Muscle layer of duodenum (tissue), 2 donors: ENCODE data around the gene TMEM150B.

ENCODE experiments used
- H3K27ac ChIP-seq: one replicate; pipeline ENCODE4 v1.7.0; 2013; ENCODE audit warnings: mild to moderate bottlenecking, low read length
- H3K27me3 ChIP-seq: one replicate; pipeline ENCODE4 v1.7.0; 2013; ENCODE audit warnings: low read depth, mild to moderate bottlenecking, control low read depth, low read length
- H3K36me3 ChIP-seq, 2 donors: one replicate each; pipeline ENCODE4 v1.7.0; 2013; ENCODE audit warnings: low read length in 2 of 2, control low read depth in 1 of 2, mild to moderate bottlenecking in 1 of 2; ENCODE audit not compliant: insufficient read depth in 2 of 2, control insufficient read depth in 1 of 2
- H3K4me1 ChIP-seq, 2 donors: one replicate each; pipeline ENCODE4 v1.7.0; 2013; ENCODE audit warnings: low read length in 2 of 2, mild to moderate bottlenecking in 2 of 2, control low read depth in 1 of 2, moderate library complexity in 1 of 2; ENCODE audit not compliant: insufficient read depth in 2 of 2, control insufficient read depth in 1 of 2
- H3K4me3 ChIP-seq, 2 donors: one replicate each; pipeline ENCODE4 v1.7.0; 2013; ENCODE audit warnings: low read length in 2 of 2, low read depth in 1 of 2, mild to moderate bottlenecking in 1 of 2
- H3K9me3 ChIP-seq, 2 donors: one replicate each; pipeline ENCODE4 v1.7.0; 2013; ENCODE audit warnings: low read length in 2 of 2, control low read depth in 1 of 2, mild to moderate bottlenecking in 1 of 2; ENCODE audit not compliant: control insufficient read depth in 1 of 2
- donor health status: healthy.

TMEM150B gene

DNA sequence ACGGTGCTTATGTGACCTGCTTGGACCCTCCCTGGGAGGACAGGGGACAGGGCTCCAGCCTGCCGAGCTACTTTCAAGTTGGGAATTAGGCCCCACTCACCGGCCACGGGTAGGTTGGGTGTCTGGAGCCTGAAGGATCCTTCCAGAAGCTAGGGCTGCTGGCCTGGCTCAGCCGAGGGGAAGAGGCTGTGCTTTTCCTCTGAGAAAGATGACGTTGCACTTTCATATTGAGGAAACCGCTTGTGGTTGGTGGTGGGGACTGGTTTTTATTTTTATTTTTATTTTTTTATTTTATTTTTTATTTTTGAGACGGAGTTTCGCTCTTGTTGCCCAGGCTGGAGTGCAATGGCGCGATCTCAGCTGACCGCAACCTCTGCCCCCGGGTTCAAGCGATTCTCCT, at the start of gene TMEM150B:
Gene TMEM150B, minus strand, starts transcription at position 170 of the 400 bp plus-strand sequence. CDS start 4,305 bp downstream, outside the sequence.
- no peaks in the 10 kb centered on the region for H3K27me3 ChIP-seq
- H3K36me3 ChIP-seq, result no peaks in the 10 kb centered on the region
- H3K4me1 ChIP-seq, result no peaks in the 10 kb centered on the region
- peak within 1 kb of the TSS in 1 of 2 donors; percentile 37 for H3K4me3 ChIP-seq
- peak within 1 kb of the TSS; percentile 58 for H3K27ac ChIP-seq
- H3K9me3 ChIP-seq, result no peaks in the 10 kb centered on the region

DNA sequence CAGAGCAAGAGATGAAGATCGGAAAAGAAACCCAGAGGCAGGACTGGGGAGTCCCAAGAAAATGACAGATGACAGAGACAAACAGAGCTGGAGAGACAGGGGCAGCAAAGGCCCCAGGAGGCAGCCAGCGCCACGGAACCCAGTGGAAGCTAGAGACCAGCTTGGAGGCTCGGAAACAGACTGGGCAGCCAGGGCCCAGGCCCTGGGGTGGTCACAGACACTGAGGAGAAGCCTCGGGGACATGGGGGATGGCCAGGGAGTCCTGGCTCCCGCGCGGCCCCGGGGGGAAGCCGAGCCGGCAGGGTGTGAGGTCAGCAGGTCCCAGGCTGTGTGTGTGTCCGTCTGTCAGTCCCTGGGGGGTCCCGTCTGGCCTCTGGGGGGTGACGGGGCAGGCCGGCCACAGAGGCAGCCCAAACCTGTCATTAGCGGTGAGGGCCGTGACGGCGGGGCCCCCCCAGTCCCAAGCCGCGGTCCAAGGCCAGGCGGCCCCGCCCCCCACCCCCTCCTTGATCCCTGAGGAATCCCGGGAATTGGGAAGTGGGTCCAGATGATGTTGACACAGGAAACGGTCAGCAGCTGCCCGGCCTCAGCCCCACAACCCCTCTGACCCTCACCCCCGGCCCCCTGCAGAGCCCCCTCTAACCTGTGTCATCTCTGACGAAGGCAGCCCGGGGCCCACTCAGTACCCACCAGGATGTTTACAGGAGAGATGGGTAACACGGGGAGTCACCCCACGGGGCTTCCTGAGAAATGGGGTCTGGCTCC, 49.0 kb upstream of the TMEM150B start:
- Histone ChIP-seq H3K36me3 (no peaks in the 10 kb centered on the region), H3K9me3 (no peaks in the 10 kb centered on the region), H3K27me3 (peaks cover 42% of the 10 kb centered on the region), H3K4me3 (no peak overlapping the region), H3K27ac (no peak overlapping the region), H3K4me1 (peaks cover 0 to 13% of the 10 kb centered on the region in 2 donors)

DNA sequence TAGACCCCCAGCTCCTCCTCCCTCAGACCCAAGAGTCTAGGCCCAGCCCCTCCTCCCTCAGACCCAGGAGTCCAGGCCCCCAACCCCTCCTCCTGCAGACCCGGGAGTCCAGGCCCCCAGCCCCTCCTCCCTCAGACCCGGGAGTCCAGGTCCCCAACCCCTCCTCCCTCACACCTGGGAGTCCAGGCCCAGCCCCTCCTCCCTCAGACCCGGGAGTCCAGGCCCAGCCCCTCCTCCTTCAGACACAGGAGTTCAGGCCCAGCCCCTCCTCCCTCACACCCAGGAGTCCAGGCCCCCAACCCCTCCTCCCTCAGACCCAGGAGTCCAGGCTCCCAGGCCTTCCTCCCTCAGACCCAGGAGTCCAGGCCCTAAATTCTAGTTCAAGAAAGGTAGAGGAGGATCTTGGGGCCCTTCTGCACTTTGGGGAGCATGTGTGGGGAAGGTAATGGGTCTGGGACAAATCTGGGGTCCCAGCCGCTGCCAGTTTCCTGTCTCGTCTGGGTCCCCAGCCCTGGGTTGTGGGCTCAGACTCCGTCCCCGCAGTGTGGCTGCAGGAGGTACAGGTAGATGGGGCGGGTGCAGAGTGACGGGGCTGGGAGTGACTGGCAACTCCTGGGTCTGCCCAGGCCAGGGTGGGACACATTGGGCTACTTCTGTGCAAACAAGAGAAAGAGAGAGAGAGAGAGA, 48.3 kb upstream of the TMEM150B start:
- Histone ChIP-seq H3K4me3 (no peak overlapping the region), H3K36me3 (no peaks in the 10 kb centered on the region), H3K9me3 (no peaks in the 10 kb centered on the region), H3K4me1 (peaks cover 0 to 20% of the 10 kb centered on the region in 2 donors), H3K27ac (no peak overlapping the region), H3K27me3 (peaks cover 49% of the 10 kb centered on the region)

DNA sequence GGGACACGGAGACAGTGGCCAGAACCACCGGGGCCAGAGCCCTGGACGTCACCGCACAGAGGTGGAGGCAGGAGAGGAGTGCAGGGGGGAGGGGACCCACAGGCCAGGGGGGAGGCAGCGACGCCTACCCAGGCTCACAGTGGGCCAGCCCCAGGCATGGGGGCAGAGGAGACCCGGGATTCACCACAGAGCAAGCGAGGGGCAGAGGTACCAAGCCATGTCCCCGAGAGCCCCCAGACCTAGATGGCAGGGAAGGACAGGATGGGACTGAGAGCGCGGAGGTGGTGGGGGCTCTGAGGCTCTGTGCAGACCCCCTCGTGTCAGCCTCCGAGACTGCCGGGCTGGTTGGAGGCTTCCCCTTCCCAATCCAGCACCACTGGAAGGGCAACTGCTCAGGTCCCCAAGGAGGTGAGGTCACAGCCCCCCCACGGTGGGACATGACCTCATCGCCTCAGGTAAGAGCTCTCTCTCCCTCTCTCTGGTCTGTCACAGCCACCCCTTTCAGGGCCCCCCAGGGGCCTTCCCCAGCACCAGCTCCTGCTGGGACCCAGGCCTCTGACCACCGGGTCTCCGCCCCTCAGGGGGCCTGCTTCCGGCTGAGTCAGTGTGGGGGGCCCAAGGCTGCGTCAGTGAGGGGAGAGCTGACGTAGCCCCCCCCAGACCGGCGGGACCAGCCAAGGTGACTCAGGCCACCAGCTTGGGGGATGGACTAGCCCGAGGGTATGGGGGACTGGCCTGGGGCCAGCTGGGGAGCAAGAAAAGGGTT, 47.4 kb upstream of the TMEM150B start:
- H3K27me3 ChIP-seq, result peaks cover 46% of the 10 kb centered on the region
- no peak overlapping the region for H3K27ac ChIP-seq
- H3K4me3 ChIP-seq, result no peak overlapping the region

GRCh38 chr19:55370305-55370988, 45.3 kb upstream of the TMEM150B start, which contains the start of gene IL11:
Gene IL11 (minus strand): TSS chr19:55370463. CDS start chr19:55370310, 153 bp downstream.
- H3K27ac ChIP-seq, result no peak within 1 kb of the TSS
- no peaks in the 10 kb centered on the region for H3K9me3 ChIP-seq
- no peaks in the 10 kb centered on the region for H3K36me3 ChIP-seq
- H3K4me1 ChIP-seq, result peaks cover 0 to 15% of the 10 kb centered on the region in 2 donors
- peaks cover 45% of the 10 kb centered on the region for H3K27me3 ChIP-seq
- peak within 1 kb of the TSS in 1 of 2 donors; percentile 49 for H3K4me3 ChIP-seq

More for the DNA sequence above, 47.4 kb upstream of the TMEM150B start:
- H3K36me3 ChIP-seq, result no peaks in the 10 kb centered on the region
- peaks cover 0 to 15% of the 10 kb centered on the region in 2 donors for H3K4me1 ChIP-seq
- H3K9me3 ChIP-seq, result no peaks in the 10 kb centered on the region

- H3K4me3 ChIP-seq, result peak overlapping the region in 1 of 2 donors; percentile 49
- peaks cover 46% of the 10 kb centered on the region for H3K27me3 ChIP-seq
- H3K4me1 ChIP-seq, result peaks cover 0 to 15% of the 10 kb centered on the region in 2 donors
- no peaks in the 10 kb centered on the region for H3K36me3 ChIP-seq
- H3K9me3 ChIP-seq, result no peaks in the 10 kb centered on the region
- H3K27ac ChIP-seq, result no peak overlapping the region
These were observed 44.6 kb upstream of the TMEM150B start for GRCh38 chr19:55369653-55370304.

GRCh38 chr19:55368701-55369563, 43.8 kb upstream of the TMEM150B start:
- H3K36me3 ChIP-seq, result no peaks in the 10 kb centered on the region
- H3K4me1 ChIP-seq, result peaks cover 0 to 15% of the 10 kb centered on the region in 2 donors
- H3K27me3 ChIP-seq, result peaks cover 45% of the 10 kb centered on the region
- H3K9me3 ChIP-seq, result no peaks in the 10 kb centered on the region
- no peak overlapping the region for H3K4me3 ChIP-seq
- H3K27ac ChIP-seq, result no peak overlapping the region

DNA sequence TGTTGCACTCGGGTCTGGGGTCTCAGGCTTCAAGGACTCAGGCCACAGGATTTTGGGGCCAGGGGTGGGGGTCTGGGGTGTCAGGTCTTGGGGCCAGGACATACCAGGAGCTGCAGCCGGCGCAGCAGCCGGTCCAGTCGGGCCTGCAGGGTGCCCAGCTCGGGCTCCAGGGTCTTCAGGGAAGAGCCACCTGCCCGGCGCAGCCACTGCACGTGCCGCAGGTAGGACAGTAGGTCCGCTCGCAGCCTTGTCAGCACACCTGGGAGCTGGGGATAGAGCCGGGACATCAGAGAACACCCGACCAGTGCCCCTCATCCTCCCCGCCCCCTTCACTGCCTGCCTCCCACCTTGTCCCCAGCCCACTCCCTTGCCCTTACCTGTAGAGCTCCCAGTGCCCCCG, 43.0 kb upstream of the TMEM150B start:
- no peak overlapping the region for H3K27ac ChIP-seq
- peaks cover 39% of the 10 kb centered on the region for H3K27me3 ChIP-seq
- no peak overlapping the region for H3K4me3 ChIP-seq
- peaks cover 0 to 15% of the 10 kb centered on the region in 2 donors for H3K4me1 ChIP-seq
- no peaks in the 10 kb centered on the region for H3K36me3 ChIP-seq
- H3K9me3 ChIP-seq, result no peaks in the 10 kb centered on the region

- Histone ChIP-seq H3K27me3 (peaks cover 28% of the 10 kb centered on the region), H3K4me3 (no peak overlapping the region), H3K9me3 (no peaks in the 10 kb centered on the region), H3K36me3 (no peaks in the 10 kb centered on the region), H3K27ac (no peak overlapping the region), H3K4me1 (peaks cover 0 to 15% of the 10 kb centered on the region in 2 donors)
These were observed 41.6 kb upstream of the TMEM150B start for GRCh38 chr19:55366790-55367189.

GRCh38 chr19:55365964-55366363, 40.8 kb upstream of the TMEM150B start:
- Histone ChIP-seq H3K9me3 (no peaks in the 10 kb centered on the region), H3K4me3 (no peak overlapping the region), H3K27me3 (peaks cover 24% of the 10 kb centered on the region), H3K4me1 (peaks cover 0 to 15% of the 10 kb centered on the region in 2 donors), H3K36me3 (no peaks in the 10 kb centered on the region), H3K27ac (no peak overlapping the region)
